Vagina (tissue), 2 donors: ENCODE measurements around the gene BCR.

Source experiments
- CTCF ChIP-seq, 3 experiments: fragments of 450-650 bp in 2 of 3; fragments of 200-600 bp in 1 of 3; sonication (generic) in 1 of 3; IDR thresholded peaks; one replicate each; pipeline ENCODE4 v1.5.1; 2017 to 2019; ENCODE audit warnings: antibody characterized with exemption in 3 of 3, mild to moderate bottlenecking in 2 of 3, moderate library complexity in 2 of 3
- POLR2A ChIP-seq, 2 donors: fragments of 450-650 bp; IDR thresholded peaks; one replicate each; pipeline ENCODE4 v1.6.1; 2017; ENCODE audit warnings: antibody characterized with exemption in 2 of 2, mild to moderate bottlenecking in 2 of 2, moderate library complexity in 2 of 2

- no peak for TF ChIP-seq POLR2A (IDR thresholded peaks at IDR 0.05)
- TF ChIP-seq CTCF (IDR thresholded peaks at IDR 0.05): no peak
Measured at GRCh38 chr22:23227380-23227779, 47.1 kb downstream of the BCR start.
